Measurements from ENCODE around the gene CDC42BPG.
A peak's percentile ranks its signal among the peaks of the same experiment; 100 is the strongest.

Gene CDC42BPG

DNA sequence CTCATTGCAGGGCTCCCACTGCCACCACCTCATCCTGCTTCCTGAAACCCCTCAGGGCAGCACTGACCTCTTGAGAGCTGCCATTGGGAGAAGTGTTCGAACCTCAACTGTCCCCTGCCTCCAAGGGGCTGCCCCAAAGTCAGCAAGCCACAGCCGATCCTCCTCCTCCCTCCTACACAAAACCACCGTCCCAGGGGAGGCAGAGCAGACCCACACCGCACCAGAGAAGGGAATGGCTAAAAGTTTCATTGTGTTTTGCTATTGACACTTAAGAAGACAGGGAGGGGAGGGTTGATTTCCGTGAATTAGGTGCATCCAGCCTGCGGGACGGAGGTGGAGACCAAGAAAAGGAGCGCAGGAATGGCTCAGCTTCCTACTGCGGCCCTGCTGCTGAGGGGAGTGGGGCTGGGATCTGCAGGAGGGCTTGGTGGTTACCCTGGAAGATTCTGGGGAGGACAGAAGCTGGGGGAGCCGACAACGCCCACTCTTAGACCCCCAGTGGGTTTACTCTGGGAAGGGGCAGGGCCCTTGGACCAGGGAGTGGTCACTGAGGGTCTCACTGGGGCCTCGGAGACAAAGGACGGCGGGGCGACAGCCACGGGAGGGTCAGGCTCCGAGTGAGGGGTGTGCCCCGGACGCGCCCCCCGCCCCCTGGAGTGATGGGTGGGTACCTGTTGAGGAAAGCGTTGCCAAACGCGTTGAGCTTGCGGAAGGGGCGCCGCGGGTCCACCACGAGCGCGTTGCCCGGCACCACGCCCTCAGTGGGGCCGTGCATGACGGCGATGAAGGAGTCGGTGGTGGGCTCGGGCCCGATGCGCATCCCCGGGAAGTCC is 33.2 kb upstream of the CDC42BPG start:
- H3K4me3 ChIP-seq (ENCODE audit: low read depth, low read length), result peak overlapping the region; percentile 99
- DNase-seq (ENCODE audit: low read depth, low spot score), result no peak
- ChIA-PET POLR2A (interaction anchor here (0.6 to 4.3 kb wide), 17 partner anchors 9 to 244 kb away, joined by 3 to 61 read pairs (median 5); partner anchors contain the start of genes ARL2, ATG2A, CDC42BPG and FAU), CTCF (interaction anchor here (1.4 to 28.0 kb wide), 5 partner anchors 11 to 137 kb away, joined by 5 to 1375 read pairs (median 32); partner anchors contain the start of genes ARL2 and CDC42BPG)
- TF ChIP-seq, protein P1, sequence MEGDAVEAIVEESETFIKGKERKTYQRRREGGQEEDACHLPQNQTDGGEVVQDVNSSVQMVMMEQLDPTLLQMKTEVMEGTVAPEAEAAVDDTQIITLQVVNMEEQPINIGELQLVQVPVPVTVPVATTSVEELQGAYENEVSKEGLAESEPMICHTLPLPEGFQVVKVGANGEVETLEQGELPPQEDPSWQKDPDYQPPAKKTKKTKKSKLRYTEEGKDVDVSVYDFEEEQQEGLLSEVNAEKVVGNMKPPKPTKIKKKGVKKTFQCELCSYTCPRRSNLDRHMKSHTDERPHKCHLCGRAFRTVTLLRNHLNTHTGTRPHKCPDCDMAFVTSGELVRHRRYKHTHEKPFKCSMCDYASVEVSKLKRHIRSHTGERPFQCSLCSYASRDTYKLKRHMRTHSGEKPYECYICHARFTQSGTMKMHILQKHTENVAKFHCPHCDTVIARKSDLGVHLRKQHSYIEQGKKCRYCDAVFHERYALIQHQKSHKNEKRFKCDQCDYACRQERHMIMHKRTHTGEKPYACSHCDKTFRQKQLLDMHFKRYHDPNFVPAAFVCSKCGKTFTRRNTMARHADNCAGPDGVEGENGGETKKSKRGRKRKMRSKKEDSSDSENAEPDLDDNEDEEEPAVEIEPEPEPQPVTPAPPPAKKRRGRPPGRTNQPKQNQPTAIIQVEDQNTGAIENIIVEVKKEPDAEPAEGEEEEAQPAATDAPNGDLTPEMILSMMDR (IDR thresholded peaks at IDR 0.05; ENCODE audit: insufficient read depth, low read length, missing control alignments), result no peak

DNA sequence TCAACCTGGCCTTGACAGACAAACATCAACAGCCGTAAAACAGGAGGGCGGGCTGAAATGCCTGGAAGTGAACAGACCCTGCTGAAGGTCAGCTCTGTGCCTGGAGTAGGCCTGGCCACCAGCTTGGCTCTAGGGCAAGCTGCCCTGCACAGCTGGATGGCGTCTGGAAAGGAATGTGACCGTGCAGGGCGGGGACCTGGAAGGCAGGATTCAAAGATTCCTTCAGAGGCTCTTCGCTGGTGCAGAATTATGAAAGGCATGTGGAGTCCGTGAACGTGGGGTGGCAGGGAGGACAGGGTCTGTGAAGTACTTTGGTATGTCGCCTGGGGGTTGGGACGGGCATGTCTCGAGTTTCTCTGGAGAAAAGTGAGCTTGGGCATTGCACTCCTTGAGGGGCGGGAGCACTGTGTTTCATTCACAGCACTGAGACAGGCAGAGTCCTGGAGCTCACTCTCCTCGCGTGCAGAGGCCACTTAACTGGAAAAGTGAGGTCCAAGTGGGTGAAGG is 32.4 kb upstream of the CDC42BPG start:
- peak; percentile 56 for DNase-seq (ENCODE audit: low read depth, low spot score)
- peak overlapping the region; percentile 99 for H3K4me3 ChIP-seq (ENCODE audit: low read depth, low read length)
- TF ChIP-seq, protein P1 (IDR thresholded peaks at IDR 0.05; ENCODE audit: insufficient read depth, low read length, missing control alignments), result no peak
- CTCF ChIA-PET, result interaction anchor here (1.4 to 28.0 kb wide), 5 partner anchors 12 to 138 kb away, joined by 5 to 1375 read pairs (median 32); partner anchors contain the start of genes ARL2 and CDC42BPG
- POLR2A ChIA-PET, result interaction anchor here (0.7 to 4.3 kb wide), 14 partner anchors 8 to 245 kb away, joined by 3 to 61 read pairs (median 4); partner anchors contain the start of genes ARL2, ATG2A, CDC42BPG and FAU

GRCh38 chr11:64876229-64876750 is 31.8 kb upstream of the CDC42BPG start:
- no peak for DNase-seq (ENCODE audit: low read depth, low spot score)
- ChIA-PET POLR2A (interaction anchor here (0.6 to 4.3 kb wide), 10 partner anchors 8 to 149 kb away, joined by 3 to 61 read pairs (median 10); partner anchors contain the start of gene CDC42BPG), CTCF (interaction anchor here (1.4 to 28.0 kb wide), 6 partner anchors 9 to 138 kb away, joined by 5 to 1375 read pairs (median 20); partner anchors contain the start of genes ARL2 and CDC42BPG)
- TF ChIP-seq, protein P1 (IDR thresholded peaks at IDR 0.05; ENCODE audit: insufficient read depth, low read length, missing control alignments), result no peak
- H3K4me3 ChIP-seq (ENCODE audit: low read depth, low read length), result peak overlapping the region; percentile 99

- H3K4me3 ChIP-seq (ENCODE audit: low read depth, low read length), result peak overlapping the region; percentile 99
Observed at GRCh38 chr11:64875369-64876228, 31.1 kb upstream of the CDC42BPG start.

More at GRCh38 chr11:64875369-64876228, 31.1 kb upstream of the CDC42BPG start:
- TF ChIP-seq, protein P1 (IDR thresholded peaks at IDR 0.05; ENCODE audit: insufficient read depth, low read length, missing control alignments), result no peak
- ChIA-PET CTCF (interaction anchor here (1.4 to 28.0 kb wide), 6 partner anchors 9 to 139 kb away, joined by 5 to 1375 read pairs (median 20); partner anchors contain the start of genes ARL2 and CDC42BPG), POLR2A (interaction anchor here (0.6 to 4.3 kb wide), 6 partner anchors 7 to 849 kb away, joined by 3 to 61 read pairs (median 6); partner anchors contain the start of gene CDC42BPG)
- no peak for DNase-seq (ENCODE audit: low read depth, low spot score)
